ENCODE measurements around the gene IRF8. TPM values are rescaled to one million over a fixed set of nuclear protein-coding genes. Genes with fewer than 3 reads are reported as not detected.

Gene IRF8
- total RNA-seq, 2 donors from 2014 or later, result 6.2 to 8.2 TPM

- H3K36me3 ChIP-seq (replicated peaks in 1 of 2; ENCODE audit: insufficient read depth in 1 of 2, low read depth in 2 of 2), result no peaks in the 10 kb centered on the region
- no peak overlapping the region for H3K4me3 ChIP-seq
- 37 to 47% methylated on average over 10 of the region's 10 CpGs for WGBS, 2 donors
- TF ChIP-seq POLR2A (IDR thresholded peaks at IDR 0.05) (no peak), CTCF (IDR thresholded peaks at IDR 0.05) (no peak)
- no peaks in the 10 kb centered on the region for H3K4me1 ChIP-seq
- ATAC-seq (peak; percentile 45), DNase-seq (peak in 3 of 4 donors; percentile 18 to 62 (median 22))
- no peak overlapping the region for H3K27ac ChIP-seq
- intact Hi-C loops (cut with DNase I), result no loop called here
- no peaks in the 10 kb centered on the region for H3K27me3 ChIP-seq
- H3K9me3 ChIP-seq, result no peaks in the 10 kb centered on the region
These were observed 29.4 kb downstream of the IRF8 start for GRCh38 chr16:85928401-85928820.

DNA sequence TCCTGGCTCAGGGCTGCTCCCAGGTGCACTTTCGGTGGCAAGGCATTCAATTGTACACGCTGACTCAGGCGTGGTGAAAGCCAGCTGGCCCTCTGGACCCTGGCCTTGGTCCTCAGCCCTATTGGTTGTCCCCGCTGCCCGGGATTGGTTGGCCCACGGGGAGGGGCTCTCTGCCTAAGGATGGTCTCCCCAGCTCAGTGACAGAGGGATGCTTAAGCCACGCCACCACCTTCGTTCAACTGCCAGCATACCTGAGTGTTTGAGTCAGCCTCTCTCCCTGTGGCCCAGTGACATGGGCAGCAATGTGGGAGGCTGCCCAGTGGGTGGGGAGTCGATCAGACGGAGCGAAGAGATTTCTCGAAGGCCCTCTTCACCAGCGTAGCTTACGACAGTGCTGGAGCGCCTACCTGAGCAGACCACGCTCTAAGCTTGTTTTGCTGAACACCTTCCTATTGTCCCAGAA lies 30.3 kb downstream of the IRF8 start:
- intact Hi-C loops (cut with DNase I), result no loop called here
- H3K4me3 ChIP-seq, result no peak overlapping the region
- TF ChIP-seq POLR2A (IDR thresholded peaks at IDR 0.05) (no peak), CTCF (IDR thresholded peaks at IDR 0.05) (no peak)
- no peaks in the 10 kb centered on the region for H3K4me1 ChIP-seq
- H3K9me3 ChIP-seq, result no peaks in the 10 kb centered on the region
- ATAC-seq (no peak), DNase-seq (no peak)
- no peak overlapping the region for H3K27ac ChIP-seq
- 50 to 70% methylated on average over 6 to 16 of the region's 16 CpGs for WGBS, 2 donors
- H3K27me3 ChIP-seq, result no peaks in the 10 kb centered on the region
- no peaks in the 10 kb centered on the region for H3K36me3 ChIP-seq (replicated peaks in 1 of 2; ENCODE audit: insufficient read depth in 1 of 2, low read depth in 2 of 2)

- Histone ChIP-seq H3K36me3 (replicated peaks in 1 of 2; ENCODE audit: insufficient read depth in 1 of 2, low read depth in 2 of 2) (no peaks in the 10 kb centered on the region), H3K27me3 (no peaks in the 10 kb centered on the region), H3K4me3 (no peak overlapping the region), H3K27ac (no peak overlapping the region), H3K4me1 (no peaks in the 10 kb centered on the region), H3K9me3 (no peaks in the 10 kb centered on the region)
- no peak for DNase-seq
- ATAC-seq, result no peak
- WGBS, 2 donors, result 60 to 78% methylated on average over 12 to 15 of the region's 15 CpGs
- intact Hi-C loops (cut with DNase I), result no loop called here
- TF ChIP-seq CTCF (IDR thresholded peaks at IDR 0.05) (no peak), POLR2A (IDR thresholded peaks at IDR 0.05) (no peak)
These were observed 31.3 kb downstream of the IRF8 start for GRCh38 chr16:85930301-85930700.

- ATAC-seq (no peak), DNase-seq (no peak)
- no peak overlapping the region for H3K4me3 ChIP-seq
- intact Hi-C loops (cut with DNase I), result no loop called here
- WGBS, 2 donors, result 71% methylated on average over 17 to 23 of the region's 23 CpGs
- H3K9me3 ChIP-seq, result no peaks in the 10 kb centered on the region
- no peaks in the 10 kb centered on the region for H3K4me1 ChIP-seq
- no peak for TF ChIP-seq POLR2A (IDR thresholded peaks at IDR 0.05)
- TF ChIP-seq CTCF (IDR thresholded peaks at IDR 0.05), result no peak
- H3K27me3 ChIP-seq, result no peaks in the 10 kb centered on the region
- no peaks in the 10 kb centered on the region for H3K36me3 ChIP-seq (replicated peaks in 1 of 2; ENCODE audit: insufficient read depth in 1 of 2, low read depth in 2 of 2)
- H3K27ac ChIP-seq, result no peak overlapping the region
These were observed 32.8 kb downstream of the IRF8 start for GRCh38 chr16:85931596-85932402.

- Histone ChIP-seq H3K27ac (no peak overlapping the region), H3K9me3 (no peaks in the 10 kb centered on the region), H3K4me1 (no peaks in the 10 kb centered on the region), H3K4me3 (no peak overlapping the region), H3K36me3 (replicated peaks in 1 of 2; ENCODE audit: insufficient read depth in 1 of 2, low read depth in 2 of 2) (no peaks in the 10 kb centered on the region), H3K27me3 (no peaks in the 10 kb centered on the region)
- intact Hi-C loops (cut with DNase I), result no loop called here
- 66 to 68% methylated on average over 9 of the region's 9 CpGs for WGBS, 2 donors
- DNase-seq (no peak), ATAC-seq (no peak)
- TF ChIP-seq POLR2A (IDR thresholded peaks at IDR 0.05) (no peak), CTCF (IDR thresholded peaks at IDR 0.05) (no peak)
These were observed 35.2 kb downstream of the IRF8 start for GRCh38 chr16:85934210-85934609.
